GM12874 (cell line): ENCODE results near the gene ADH1A.

ENCODE experiments used
- TF ChIP-seq, protein P1 (sequence below): IDR thresholded peaks from 2 replicates; pipeline ENCODE4 v1.5.1; 2011; ENCODE audit warnings: low read depth, mild to moderate bottlenecking, control low read depth, low read length, moderate library complexity; ENCODE audit not compliant: insufficient read depth

The ADH1A gene

DNA sequence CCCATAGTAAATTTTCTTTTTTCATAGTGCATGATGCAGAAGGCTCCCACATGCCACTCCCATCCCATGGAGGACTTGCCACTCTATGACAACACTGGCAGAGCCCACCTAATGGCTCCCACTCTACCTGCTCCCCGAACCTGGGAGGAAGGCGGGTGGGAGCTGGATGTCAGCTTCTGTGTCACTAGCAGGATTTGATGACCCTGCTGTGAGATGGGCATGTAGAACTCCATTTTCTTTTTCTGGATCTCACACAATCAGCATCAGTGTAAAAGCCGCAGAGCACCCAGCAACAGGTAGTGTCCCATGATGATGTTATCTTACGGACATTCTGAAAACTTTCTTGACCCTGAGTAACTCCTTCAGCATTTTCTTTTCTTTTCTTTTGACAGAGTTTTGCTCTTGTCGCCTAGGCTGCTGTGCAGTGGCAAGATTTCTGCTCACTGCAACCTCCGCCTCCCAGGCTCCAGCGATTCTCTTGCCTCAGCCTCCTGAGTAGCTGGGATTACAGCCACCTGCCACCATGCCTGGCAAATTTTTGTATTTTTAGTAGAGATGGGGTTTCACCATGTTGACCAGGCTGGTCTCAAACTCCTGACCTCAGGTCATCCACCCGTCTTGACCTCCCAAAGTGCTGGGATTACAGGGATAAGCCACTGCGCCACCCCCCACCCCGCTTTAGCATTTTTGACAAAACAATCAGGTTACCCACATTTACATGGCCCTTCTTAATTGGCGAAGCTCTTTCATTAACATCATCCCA, 15.0 kb upstream of the ADH1A start:
- TF ChIP-seq, protein P1, sequence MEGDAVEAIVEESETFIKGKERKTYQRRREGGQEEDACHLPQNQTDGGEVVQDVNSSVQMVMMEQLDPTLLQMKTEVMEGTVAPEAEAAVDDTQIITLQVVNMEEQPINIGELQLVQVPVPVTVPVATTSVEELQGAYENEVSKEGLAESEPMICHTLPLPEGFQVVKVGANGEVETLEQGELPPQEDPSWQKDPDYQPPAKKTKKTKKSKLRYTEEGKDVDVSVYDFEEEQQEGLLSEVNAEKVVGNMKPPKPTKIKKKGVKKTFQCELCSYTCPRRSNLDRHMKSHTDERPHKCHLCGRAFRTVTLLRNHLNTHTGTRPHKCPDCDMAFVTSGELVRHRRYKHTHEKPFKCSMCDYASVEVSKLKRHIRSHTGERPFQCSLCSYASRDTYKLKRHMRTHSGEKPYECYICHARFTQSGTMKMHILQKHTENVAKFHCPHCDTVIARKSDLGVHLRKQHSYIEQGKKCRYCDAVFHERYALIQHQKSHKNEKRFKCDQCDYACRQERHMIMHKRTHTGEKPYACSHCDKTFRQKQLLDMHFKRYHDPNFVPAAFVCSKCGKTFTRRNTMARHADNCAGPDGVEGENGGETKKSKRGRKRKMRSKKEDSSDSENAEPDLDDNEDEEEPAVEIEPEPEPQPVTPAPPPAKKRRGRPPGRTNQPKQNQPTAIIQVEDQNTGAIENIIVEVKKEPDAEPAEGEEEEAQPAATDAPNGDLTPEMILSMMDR: no peak

DNA sequence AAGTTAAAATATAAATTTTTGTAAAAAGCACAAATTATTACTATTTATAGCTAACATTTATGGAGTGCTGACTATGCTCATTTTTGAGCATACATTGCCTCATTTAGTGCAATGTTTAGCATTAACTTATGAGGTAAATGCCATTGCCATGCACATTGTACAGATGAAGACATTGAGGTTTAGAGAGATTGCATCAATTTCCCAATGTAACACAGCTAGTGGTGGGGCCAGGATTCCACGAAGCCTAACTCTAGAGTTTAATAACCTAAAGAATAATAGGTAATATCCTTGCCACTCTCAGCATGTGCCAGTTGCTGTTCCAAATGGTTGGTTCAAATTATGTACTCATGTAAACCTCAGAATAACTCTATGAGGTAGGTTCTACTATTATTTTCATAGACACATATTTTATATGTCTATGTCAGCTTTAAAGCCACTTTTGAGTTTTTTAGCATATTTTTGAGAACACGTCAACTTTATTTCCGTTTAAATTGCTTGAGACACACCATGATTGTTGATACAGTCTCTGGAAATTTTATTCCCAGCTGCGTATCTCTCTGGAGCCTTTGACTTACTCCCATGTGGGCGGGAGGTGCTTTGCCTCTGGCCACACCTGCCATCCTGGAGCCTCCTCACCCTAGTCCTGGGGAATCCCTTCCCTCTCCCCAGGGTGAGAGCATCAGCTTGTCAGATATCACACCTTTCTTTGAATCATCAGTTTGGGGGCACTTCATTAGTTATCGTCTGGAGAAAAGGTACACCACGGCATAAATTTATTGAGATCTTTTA, 10.8 kb upstream of the ADH1A start:
- TF ChIP-seq, protein P1: no peak

DNA sequence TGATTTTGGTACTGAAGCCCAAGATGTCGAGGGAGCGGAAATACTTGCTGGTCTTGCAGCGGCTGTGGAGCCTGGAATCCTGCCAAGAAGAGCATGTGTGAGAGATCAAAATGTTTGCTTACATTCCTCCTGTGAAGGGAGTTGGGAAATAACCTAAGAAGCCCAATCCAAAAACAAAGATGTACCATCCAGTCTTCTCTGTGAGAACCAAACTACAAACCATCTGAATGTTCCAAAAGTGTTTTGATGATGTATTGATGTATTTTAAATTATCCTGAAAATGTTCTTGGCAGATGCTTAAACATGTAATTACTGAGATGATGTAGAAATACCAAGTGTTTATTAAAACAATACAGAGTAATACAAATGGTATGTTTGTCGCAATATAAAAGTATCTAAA, 10.1 kb upstream of the ADH1A start:
- TF ChIP-seq, protein P1: no peak

DNA sequence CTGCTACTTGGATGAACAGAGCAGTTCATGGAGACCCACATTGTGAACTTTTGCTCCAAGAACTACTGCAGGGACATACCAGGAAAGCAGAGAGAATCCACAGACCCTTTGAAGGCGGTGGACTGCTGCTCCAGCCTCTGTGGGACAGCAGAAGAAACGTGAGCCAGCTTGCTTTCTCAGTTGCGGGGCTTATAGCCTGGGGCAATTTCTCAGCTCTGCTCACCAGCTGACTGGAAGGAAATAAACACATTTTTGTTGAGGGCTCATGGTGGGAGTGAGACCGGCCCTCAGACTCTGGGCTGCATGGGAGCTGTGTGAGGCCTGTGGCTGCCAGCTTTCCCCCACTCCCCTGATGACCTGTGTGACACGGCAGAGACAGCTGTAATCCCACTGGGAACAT, 2.6 kb upstream of the ADH1A start:
- TF ChIP-seq, protein P1: no peak

DNA sequence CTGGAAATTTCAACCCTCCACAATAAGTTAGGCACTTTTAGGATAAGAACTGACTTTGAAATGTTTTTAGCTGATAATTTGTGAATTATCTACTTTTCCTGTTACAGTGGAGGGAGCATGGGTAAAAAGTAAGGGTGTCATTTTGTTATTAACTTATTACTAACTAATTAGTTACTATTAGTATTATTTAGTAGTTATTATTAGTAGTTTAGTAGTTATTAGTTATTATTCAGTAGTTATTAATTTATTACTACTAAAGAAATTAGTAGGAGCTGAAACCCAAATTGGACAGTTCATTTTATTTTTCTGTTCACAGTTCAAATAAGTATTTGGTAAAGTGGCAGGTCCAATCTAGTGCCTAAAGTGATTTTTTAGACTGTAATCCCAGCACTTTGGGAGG, 5.4 kb downstream of the ADH1A start:
- TF ChIP-seq, protein P1: no peak

DNA sequence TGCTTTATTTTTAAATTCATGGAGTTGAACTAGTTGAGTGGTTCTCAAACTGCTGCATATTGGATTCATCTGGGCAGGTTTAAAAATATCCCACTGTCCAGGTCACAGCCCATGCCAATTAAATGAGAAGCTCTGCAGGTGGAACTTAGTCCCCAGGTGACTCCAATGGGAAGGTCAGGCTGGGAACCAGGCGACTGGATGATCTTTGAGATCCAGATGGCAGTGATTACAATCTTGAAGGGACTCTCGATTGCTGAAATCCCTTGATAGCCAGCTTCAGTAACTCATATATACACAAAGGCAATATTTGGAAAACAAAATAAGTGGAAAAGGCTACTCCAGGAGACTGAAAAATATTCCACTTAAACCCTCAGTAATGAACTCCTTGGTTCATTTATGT, 8.1 kb downstream of the ADH1A start:
- TF ChIP-seq, protein P1: no peak

DNA sequence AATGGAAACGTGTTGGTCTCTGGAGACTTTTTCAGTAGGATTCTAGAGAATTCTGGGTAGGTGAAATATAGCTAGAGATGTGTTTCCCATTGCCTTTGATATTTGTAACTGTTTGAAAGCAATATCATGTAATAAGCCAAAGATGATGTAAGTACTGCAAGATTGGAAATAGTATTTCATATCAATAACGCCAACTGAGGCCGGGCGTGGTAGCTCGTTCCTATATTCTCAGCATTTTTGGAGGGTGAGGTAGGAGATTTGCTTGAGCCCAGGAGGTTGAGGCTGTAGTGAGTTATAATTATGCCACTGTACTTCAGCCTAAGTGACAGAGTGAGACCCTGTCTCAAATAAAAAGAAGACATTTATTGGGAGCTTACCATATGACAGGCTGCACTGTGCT, 9.5 kb downstream of the ADH1A start:
- TF ChIP-seq, protein P1: no peak
